Brain microvascular endothelial cell (primary cell): ENCODE data around the gene KRTDAP.

ENCODE experiments used
- DNase-seq: peaks from one replicate; pipeline ENCODE4 v3.0.0-alpha.2; 2020
- H3K27ac ChIP-seq: fragments of 250-450 bp; sonication (Bioruptor Pico); 2 replicates; pipeline ENCODE4 v1.5.1; 2020; ENCODE audit warnings: mild to moderate bottlenecking, moderate library complexity
- H3K27me3 ChIP-seq: fragments of 250-450 bp; sonication (Bioruptor Pico); replicated peaks from 2 replicates; pipeline ENCODE4 v1.5.1; 2020; ENCODE audit warnings: mild to moderate bottlenecking
- H3K36me3 ChIP-seq: fragments of 250-450 bp; sonication (Bioruptor Pico); replicated peaks from 2 replicates; pipeline ENCODE4 v1.5.1; 2020; ENCODE audit warnings: mild to moderate bottlenecking
- H3K4me3 ChIP-seq: 2 replicates; pipeline ENCODE4 v1.5.1; 2011; ENCODE audit warnings: low read depth, mild to moderate bottlenecking, control low read depth, low read length, moderate library complexity
- CTCF ChIP-seq: IDR thresholded peaks from 2 replicates; pipeline ENCODE4 v1.5.1; 2011; ENCODE audit warnings: low read depth, mild to moderate bottlenecking, moderate library complexity, low read length, control low read depth, inconsistent platforms; ENCODE audit errors: missing control alignments
- in situ Hi-C: cut with HindIII; loops from 2 replicates; pipeline ENCODE4 v1.10.0; 2017; ENCODE audit warnings: low sequenced_read_pairs, low pct_ligation_motif_present

Gene KRTDAP

GRCh38 chr19:35497406-35497805 lies 7.1 kb upstream of the KRTDAP start:
- no peak for TF ChIP-seq CTCF
- H3K27ac ChIP-seq, result no peak overlapping the region
- H3K4me3 ChIP-seq, result no peak overlapping the region
- no peaks in the 10 kb centered on the region for H3K36me3 ChIP-seq
- in situ Hi-C loops, result no loop called here
- H3K27me3 ChIP-seq, result no peaks in the 10 kb centered on the region
- no peak for DNase-seq

GRCh38 chr19:35495107-35496064 lies 5.1 kb upstream of the KRTDAP start:
- peak; percentile 100 for TF ChIP-seq CTCF
- in situ Hi-C loops, result no loop called here
- Histone ChIP-seq H3K36me3 (no peaks in the 10 kb centered on the region), H3K27ac (no peak overlapping the region), H3K27me3 (peaks cover 2% of the 10 kb centered on the region), H3K4me3 (no peak overlapping the region)
- DNase-seq, result peak; percentile 44

GRCh38 chr19:35493971-35494370 lies 3.7 kb upstream of the KRTDAP start:
- in situ Hi-C loops, result no loop called here
- TF ChIP-seq CTCF, result no peak
- no peak for DNase-seq
- peaks cover 2% of the 10 kb centered on the region for H3K27me3 ChIP-seq
- H3K36me3 ChIP-seq, result no peaks in the 10 kb centered on the region
- H3K27ac ChIP-seq, result no peak overlapping the region
- no peak overlapping the region for H3K4me3 ChIP-seq

GRCh38 chr19:35491836-35492360 lies 1.6 kb upstream of the KRTDAP start:
- no peak overlapping the region for H3K4me3 ChIP-seq
- in situ Hi-C loops, result no loop called here
- no peak overlapping the region for H3K27ac ChIP-seq
- no peak for TF ChIP-seq CTCF
- H3K27me3 ChIP-seq, result peaks cover 2% of the 10 kb centered on the region
- H3K36me3 ChIP-seq, result no peaks in the 10 kb centered on the region
- no peak for DNase-seq

GRCh38 chr19:35488677-35489076 lies 1.6 kb downstream of the KRTDAP start:
- DNase-seq, result no peak
- in situ Hi-C loops, result no loop called here
- Histone ChIP-seq H3K27ac (no peak overlapping the region), H3K4me3 (no peak overlapping the region), H3K36me3 (no peaks in the 10 kb centered on the region), H3K27me3 (peaks cover 2% of the 10 kb centered on the region)
- no peak for TF ChIP-seq CTCF
